Stimulated activated CD8-positive, alpha-beta memory T cell treated with anti-CD3 and anti-CD28 coated beads, Interleukin-12 subunit alpha, Interleukin-12 subunit beta, amount 100 ng/mL, for 4 hours (primary cell): ENCODE data around the gene SAMD4B.
A peak's percentile ranks its signal among the peaks of the same experiment; 100 is the strongest.
"Not testable (repeated sequence)": the region's sequence is repeated elsewhere in the genome, so short reads cannot be mapped to it uniquely, and the experiment has no call there.

Experiments
- DNase-seq: peaks from one replicate; pipeline ENCODE4 v3.0.0-alpha.2; 2020; ENCODE audit warnings: low read depth

The SAMD4B gene, protein sequence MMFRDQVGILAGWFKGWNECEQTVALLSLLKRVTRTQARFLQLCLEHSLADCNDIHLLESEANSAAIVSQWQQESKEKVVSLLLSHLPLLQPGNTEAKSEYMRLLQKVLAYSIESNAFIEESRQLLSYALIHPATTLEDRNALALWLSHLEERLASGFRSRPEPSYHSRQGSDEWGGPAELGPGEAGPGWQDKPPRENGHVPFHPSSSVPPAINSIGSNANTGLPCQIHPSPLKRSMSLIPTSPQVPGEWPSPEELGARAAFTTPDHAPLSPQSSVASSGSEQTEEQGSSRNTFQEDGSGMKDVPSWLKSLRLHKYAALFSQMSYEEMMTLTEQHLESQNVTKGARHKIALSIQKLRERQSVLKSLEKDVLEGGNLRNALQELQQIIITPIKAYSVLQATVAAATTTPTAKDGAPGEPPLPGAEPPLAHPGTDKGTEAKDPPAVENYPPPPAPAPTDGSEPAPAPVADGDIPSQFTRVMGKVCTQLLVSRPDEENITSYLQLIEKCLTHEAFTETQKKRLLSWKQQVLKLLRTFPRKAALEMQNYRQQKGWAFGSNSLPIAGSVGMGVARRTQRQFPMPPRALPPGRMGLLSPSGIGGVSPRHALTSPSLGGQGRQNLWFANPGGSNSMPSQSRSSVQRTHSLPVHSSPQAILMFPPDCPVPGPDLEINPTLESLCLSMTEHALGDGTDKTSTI

DNA sequence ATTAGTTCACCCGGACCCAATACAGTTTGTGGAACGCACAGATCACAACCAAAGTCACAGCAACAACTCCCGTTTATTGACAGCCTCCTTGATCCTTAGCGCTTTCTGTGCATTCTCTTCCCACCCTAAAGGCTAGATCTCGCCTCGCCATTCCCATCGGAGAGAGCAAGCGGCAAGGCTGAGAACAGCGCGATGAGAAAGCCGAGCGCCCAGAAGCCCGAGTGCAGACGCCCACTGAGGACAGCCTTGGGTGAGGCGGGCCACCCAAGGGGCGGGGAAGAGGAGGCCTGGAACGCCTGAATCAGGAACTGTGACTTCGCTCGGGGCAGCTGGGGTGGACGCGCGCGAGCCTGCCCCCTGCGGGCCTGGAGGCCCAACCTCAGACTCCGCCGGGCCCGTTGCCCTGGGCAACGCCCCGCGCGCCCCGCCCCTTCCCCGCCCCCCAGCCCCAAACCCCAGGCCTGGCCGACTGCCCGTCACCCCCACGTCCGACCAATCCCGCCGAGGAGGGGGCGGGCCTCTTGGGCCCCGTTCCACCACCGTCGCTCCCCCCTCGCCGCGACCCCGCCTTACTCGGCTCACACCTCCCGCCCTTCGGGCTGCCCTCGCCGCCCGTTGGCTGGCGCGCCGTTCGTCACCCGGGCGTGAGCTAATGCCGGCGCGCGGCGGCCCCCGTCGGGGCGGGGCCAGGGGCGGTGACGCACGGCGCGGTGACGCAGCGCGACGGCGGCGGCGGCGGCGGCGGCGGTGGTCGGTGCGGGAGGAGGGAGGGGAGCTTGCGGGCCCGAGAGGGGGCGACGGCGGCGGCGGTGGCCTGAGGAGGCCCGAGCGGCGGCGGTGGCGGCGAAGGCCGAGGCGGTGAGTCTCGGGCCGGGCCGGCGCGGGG is at the start of gene SAMD4B:
Gene SAMD4B, plus strand, starts transcription at position 703 of the 886 bp plus-strand sequence. CDS start 14,473 bp downstream, outside the sequence.
- peak; percentile 99 for DNase-seq

DNA sequence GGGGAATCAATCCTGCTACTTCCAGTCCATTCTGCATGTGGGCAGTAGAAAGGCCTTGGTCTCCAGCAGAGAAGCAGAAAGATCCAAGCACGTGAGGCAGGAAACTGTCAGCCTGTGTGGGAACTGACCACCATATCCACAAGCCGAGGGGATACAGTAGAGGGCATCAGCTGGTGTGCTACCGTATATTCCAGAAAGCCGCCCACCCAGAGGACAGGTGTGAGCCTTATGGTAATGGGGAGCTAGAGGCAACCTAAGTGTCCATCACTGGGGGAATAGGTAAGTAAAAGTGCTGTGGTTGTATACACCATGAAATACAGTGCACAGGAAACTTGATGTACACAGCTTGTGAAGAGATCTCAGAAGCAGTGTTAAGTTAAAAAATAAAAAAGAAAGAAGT is 48.8 kb upstream of the SAMD4B start:
- no peak for DNase-seq

DNA sequence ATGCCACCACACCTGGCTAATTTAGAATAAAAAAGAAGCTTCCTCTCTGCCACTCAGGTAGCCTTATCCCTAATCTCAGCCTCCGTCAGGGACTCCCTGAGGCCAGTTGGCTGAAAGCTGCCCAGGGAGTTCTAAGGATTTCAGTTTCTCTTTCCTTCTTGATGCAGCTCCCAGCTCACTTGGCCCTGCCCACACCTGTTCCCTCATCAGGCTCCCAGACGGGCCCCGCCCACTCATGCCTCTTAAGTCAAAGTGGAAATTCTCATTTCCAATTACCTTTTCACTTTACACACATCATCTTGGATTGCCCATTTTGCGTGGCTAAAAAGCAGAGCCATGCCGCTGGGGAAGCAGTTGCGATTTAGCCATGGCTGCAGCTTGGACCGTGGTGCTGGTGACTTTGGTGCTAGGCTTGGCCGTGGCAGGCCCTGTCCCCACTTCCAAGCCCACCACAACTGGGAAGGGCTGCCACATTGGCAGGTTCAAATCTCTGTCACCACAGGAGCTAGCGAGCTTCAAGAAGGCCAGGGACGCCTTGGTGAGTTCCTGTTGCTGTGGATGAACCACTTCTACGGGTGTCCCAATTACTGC is 46.1 kb upstream of the SAMD4B start, which contains the start of gene IFNL1:
Gene IFNL1, plus strand, starts transcription at position 353 of the 591 bp plus-strand sequence. Its CDS starts 15 bp downstream, at position 368.
- DNase-seq: no peak

DNA sequence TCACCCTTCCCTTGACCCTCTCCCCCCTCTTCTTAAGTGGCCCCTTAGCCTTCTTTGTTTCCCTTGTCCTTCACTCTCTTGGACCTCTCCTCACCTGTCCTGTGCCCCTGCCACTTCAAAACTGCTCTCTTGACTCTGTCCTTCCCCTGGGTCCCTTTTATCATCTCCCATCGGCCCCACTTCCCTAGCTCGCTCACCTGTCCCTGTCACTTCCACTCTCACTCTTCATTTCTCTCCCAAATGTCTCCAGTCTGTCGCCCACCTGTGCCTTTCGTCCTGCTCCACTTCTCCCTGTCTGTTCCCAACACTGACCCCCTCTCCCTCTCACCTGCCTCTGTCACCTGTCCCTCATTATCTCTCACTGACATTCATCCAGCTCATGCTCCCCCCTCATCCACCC is 45.3 kb upstream of the SAMD4B start:
- no peak for DNase-seq

DNA sequence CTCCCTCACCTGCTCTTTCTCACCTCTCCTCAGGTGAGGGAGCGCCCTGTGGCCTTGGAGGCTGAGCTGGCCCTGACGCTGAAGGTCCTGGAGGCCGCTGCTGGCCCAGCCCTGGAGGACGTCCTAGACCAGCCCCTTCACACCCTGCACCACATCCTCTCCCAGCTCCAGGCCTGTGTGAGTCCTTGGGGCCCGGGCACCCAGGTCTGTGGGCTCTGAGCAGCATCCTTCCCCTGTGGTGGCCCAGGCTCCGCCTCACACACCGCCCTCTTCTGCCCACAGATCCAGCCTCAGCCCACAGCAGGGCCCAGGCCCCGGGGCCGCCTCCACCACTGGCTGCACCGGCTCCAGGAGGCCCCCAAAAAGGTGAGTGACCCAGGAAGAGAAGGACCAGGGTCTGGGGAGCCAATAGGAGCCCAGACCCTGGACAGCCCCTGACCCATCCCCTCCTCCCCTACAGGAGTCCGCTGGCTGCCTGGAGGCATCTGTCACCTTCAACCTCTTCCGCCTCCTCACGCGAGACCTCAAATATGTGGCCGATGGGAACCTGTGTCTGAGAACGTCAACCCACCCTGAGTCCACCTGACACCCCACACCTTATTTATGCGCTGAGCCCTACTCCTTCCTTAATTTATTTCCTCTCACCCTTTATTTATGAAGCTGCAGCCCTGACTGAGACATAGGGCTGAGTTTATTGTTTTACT is 44.1 kb upstream of the SAMD4B start:
- peak; percentile 52 for DNase-seq

DNA sequence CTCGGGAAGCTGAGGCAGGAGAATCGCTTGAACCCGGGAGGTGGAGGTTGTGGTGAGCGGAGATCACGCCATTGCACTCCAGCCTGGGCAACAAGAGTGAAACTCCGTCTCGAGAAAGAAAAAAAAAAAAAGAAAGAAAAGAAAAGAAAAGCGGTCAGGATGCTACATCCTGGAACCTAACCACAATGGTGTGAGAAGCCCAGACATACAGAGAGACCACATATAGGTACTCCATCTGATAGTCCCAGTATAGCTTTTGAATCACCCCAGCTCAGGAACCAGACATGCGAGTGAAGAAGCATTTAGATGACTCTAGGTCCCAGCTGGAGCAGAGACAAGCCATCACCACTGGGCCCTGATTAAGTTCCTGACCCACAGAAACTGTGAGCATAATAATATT is 42.8 kb upstream of the SAMD4B start:
- DNase-seq: no peak

DNA sequence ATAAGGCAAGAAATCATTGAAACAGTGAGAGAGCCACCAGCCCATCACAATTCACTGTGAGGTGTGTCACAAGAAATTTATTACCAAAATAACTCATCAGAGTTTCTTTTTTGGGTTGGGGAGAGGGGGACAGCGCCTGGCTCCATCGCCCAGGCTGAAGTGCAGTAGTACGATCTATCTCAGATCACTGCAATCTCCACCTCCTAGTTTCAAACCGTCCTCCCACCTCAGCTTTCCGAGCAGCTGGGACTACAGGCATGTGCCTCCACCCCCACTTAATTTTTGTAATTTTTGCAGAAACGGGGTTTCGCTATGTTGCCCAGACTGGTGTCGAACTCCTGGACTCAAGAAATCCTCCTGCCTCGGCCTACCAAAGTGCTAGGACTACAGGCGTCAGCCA is 42.4 kb upstream of the SAMD4B start:
- no peak for DNase-seq

DNA sequence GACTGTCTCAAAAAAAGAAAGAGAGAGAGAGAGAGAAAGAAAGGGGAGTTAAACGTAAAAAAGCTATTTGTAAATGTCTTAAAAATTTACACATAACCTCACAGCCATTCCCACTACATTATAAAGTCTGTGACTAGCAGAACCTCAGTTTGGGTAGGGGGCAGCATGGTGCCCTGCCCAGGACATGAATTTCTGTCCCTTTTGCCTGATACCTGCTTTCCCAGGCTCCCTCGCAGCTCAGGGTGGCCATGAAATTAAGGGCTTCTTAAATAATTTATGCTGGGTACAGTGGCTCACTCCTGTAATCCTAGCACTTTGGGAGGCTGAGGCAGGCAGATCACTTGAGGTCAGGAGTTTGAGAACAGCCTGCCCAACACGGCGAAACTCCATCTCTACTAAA is 41.2 kb upstream of the SAMD4B start:
- no peak for DNase-seq

DNA sequence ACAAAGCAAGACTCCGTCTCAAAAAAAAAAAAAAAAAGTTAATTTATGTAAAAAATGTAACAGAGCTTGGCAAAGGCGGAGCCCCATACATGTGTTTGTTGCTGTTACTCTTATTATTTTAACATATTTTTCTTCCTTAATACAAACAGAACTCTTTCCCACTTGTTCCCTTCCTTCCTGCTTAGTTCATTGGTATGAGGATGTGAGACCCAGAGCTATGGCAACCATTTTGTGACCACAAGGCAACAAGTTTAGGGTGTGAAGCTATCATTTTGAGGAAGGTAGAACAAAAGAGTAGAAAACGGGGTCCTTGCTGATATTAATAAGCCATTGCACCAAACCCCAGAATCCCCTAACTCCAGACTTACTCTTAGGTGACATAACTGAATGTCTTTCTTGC is 40.7 kb upstream of the SAMD4B start:
- DNase-seq: no peak

DNA sequence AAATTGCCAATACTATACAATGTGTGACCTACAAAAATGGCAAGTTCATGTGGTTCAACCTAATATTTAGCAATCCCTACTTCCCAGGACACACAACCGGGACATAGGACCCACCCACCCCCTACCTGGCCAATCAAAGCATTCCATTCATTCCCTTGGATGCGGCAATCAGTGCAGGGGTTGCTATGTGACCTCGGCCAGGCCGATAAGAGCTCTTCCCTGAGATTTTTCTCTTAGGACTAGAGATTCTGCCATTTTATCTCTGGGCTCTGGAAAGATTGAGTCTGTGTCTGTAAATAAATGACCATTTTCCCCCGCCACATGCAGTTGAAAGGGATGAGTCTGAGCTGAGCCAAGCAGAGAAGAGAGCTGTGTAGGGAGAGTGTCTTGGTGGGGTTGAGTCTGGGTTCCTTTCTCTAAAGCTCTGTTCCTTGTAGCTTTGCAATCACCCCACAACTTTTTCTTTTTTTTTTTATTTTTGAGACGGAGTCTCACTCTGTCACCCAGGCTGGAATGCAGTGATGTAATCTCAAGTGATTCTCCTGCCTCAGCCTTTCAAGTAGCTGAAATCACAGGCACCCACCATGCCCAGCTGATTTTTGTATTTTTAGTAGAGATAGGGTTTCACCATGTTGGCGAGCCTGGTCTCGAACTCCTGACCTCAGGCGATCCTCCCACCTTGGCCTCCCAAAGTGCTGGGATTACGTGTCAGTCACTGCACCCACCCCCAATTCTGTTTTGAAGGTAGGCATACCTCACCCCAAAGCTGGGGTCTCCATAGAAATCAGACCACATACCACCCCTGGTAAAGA is 38.6 kb upstream of the SAMD4B start:
- no peak for DNase-seq

DNA sequence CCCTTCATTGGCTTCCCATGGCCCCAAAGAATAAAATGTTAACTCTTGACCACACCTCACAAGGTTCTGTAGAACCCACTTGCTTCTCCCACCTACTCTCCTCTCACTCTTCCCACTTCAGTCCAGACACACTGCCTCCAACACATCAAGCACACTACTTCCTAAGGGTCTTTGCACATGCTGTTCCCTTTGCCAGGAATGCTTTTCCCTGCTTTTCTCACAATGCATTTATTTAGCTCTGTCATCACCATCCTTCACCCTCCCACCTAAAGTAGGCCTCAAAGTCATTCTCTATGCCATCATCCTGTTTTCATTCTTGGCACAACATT is 38.1 kb upstream of the SAMD4B start:
- DNase-seq: no peak

DNA sequence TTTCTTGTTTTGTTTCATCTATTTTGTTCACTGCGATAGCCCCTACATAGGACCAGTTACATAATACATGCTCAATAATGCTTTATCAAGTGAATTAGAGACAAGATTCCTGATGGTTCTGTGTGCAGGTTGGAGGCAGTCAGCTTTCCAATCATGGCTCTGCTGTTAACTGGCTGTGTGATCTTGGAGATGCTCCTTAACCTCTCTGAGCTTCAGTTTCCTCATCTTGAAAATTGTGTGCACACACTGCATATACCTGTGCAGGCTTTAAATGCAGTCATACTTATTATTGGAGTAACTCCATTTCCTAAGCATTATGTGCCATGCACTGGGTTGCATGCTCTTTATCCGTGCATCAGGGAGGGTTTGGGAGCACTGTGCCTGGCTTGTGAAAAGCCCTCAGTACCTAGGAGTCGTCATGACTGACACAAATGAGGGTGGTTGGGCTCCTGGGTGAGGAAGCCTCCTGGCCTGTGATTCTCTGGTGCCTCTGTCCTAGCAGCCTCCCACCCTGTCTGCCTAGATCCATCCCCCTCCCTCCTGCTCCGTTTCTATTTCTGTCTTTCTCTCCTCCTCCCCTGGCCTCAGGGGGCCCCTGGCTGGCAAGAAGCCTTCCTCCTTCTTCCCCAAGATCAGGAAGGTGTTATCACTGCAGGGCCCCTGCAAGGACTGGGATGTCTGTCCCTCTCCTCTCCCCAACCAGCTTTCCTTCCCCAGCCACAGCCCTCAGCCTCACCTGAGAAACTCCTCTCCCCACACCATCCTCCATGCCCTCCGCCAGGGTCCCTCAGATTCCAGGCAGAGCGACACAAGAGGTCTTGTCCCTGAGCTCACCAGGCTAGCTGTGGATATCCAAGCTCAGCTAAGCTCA is 37.3 kb upstream of the SAMD4B start:
- no peak for DNase-seq

DNA sequence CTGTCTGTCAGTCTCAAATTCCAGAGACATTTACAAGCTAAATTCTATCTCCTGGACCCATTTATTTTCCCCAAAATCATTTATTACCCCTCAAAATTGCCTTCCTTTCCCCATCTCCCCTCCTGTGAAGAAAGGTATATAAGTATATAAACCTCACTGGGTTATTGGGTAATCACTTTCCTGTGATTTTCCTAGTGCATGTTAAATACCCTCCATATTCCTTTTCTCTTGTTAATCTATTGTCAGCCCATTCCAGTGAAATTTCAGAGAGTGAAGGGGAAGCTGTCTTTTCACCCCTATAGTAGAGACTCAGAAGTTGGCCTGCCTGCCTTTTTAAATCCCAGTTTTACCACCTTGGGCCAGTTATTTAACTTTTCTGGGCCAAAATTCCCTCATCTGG is 36.1 kb upstream of the SAMD4B start:
- DNase-seq: no peak

DNA sequence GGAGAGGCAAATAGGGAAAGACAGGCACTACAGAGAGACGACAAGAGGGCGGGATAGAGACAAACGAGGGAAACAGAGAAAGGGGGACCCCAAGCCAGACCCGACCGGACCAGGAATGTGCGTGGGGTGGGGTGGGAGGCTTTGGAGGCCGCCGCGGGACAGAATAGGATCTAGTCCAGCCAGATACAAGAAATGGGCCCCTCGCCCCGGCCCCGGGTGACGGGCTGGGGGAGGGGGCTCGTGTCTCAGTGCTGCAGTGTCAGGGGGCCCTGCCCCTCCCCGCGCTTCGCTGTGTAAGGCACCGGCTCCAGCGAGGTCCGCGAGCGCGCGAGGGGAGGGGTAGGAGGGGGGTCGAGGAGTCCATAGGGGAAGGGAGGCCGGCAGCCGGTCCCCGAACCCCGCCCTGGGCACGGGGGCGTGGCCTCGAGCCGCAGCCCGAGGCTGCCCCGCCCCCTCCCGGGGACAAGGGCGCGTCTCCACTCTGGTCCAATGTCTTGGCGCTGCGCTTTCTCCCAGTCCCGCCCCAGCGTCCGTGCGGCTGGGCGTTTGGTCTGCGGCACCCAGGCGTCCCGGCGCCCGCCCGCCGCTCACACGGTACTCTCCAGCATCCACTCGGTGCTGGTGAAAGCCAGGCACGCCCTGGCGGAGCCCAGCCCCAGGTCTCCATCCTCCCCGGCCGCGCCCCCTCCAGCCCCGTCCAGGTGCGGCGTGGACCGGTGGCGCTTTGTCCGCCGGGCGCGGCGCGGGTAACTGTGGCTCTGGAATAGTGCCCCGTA is 35.0 kb upstream of the SAMD4B start:
- DNase-seq: no peak

DNA sequence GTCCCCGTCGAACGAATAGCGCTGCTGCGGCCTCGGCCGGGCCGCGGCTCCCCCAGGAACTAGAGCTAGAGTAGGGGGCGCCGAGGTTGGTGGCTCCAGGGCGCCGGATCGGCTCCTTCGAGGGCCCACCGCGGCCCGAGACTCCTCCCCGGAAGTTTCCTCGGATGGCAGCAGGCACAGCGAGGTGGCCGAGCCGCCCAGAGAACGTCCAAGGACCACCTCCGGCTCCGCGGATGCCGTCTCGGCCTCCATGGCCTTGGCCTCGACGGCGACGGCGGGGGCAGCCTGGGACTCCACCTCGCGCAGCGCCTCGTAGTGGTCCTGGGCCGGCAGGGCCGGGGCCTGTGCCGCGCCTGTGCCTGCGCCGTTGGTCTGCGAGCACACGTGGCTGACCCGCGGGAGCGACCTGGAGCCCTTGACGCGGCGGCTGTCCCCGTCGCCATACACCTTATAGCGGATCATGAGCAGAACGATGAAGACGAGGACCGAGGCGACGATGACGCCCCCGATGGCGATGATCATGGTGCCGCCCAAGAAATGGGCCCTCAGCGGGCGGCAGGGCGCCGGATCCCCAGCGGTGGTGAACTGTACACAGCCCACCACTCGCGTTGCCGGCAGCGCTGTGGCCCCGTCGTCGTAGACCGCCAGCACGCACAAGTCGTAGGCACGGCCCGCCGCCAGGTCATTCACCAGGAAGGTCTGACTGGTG is 34.2 kb upstream of the SAMD4B start:
- DNase-seq: no peak

DNA sequence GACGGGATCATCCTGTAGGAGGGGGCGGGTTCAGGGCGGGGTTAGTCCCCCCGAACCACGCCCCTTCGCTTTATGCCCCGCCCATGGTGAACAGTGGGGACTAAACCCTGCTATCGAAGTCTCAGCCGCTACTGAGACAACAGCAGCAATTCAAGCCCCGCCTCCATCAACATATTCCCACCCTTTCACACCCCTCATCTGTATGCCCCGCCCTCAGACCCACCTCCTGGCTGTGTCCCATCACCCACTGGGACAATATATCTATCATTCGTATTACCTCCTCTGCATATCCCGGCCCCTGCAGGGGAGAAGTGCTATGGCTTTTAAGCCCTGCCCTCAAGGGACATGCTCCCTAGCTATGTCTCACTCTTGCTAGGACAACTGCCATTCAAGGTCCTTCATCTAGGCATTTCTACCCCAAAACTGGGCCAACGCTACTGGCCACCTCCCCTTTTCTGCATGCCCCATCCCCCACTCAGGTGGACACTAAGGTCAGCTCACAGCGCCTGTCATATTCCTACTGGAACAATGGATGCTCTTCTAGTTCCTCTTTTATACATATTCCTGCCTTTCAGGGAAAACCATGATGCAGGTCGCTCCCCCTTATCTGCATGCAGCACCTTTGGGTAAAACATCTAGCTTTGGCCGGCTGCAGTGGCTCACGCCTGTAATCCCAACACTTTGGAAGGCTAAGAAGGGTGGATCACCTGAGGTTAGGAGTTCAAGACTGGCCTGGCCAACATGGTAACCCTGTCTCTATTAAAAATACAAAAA is 33.5 kb upstream of the SAMD4B start:
- DNase-seq: no peak

DNA sequence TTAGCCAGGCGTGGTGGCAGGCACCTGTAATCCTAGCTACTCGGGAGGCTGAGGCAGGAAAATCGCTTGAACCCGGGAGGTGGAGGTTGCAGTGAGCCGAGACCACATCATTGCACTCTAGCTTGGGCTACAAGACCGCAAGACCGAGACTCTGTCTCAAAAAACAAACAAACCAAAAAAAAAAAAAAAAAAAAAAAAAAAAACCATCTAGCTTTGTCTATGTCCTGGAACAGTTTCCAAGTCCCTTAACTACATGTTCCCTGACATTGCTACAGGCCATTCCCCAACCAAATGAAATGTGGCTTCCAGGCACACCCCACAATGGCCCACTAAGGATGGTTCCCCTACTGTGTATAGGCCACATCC is 32.9 kb upstream of the SAMD4B start:
- not testable (repeated sequence) for DNase-seq
